ENCODE results near the gene ZXDC.

ZXDC gene

DNA sequence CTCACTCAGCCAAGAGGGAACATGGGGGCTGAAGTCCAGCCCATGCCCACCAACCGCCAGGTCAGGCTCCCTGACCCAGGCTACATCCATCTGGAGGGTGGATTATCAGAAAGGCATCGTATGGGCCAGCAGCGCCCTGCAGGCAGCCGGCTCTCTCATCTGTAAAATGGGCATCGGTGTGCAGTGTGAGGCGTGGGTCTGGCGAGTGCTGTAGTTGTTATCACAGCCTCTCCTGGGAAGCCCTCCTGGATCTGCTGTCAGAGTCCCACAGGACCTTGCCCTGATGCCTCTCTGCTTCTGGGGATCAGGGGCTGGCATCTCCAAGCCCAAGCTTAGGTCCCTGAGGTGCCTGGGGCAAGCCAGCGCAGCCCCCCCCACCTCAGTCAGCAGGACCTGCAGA, 53.6 kb downstream of the ZXDC start:
- in situ Hi-C loops (cut with MboI; ENCODE audit: low sequenced_read_pairs, unreplicated experiment) = no loop called here
- TF ChIP-seq, protein P1, sequence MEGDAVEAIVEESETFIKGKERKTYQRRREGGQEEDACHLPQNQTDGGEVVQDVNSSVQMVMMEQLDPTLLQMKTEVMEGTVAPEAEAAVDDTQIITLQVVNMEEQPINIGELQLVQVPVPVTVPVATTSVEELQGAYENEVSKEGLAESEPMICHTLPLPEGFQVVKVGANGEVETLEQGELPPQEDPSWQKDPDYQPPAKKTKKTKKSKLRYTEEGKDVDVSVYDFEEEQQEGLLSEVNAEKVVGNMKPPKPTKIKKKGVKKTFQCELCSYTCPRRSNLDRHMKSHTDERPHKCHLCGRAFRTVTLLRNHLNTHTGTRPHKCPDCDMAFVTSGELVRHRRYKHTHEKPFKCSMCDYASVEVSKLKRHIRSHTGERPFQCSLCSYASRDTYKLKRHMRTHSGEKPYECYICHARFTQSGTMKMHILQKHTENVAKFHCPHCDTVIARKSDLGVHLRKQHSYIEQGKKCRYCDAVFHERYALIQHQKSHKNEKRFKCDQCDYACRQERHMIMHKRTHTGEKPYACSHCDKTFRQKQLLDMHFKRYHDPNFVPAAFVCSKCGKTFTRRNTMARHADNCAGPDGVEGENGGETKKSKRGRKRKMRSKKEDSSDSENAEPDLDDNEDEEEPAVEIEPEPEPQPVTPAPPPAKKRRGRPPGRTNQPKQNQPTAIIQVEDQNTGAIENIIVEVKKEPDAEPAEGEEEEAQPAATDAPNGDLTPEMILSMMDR (IDR thresholded peaks at IDR 0.05; ENCODE audit: borderline replicate concordance, control extremely low read depth, extremely low read depth, insufficient read depth, missing control alignments) = no peak
- no peak for DNase-seq (ENCODE audit: low spot score)

DNA sequence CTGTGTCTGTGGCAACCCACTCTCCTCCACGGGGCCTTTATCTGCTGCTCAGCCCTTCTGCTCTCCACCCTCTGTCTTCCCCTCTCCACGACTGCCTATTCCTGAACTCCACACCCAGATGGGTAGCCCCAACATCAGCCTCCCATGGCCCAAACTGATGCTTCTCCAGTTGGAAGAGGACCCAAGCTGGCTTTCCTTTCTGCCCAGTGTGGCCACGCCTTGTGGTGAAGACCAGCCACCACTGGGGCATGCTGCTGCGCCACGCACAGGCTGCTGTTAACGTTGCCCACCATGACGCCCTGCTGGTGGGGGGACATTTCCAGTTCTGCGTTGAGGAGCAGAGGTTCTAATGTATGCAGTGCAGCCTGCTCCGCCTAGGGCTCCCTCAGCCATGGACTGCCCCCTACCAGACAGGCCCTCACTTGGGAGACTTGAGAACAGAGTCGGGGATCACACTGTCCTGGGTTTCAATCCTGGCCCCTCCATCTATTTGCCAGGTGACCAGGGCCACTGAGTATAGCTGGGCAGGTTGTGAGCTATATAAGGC, 54.0 kb downstream of the ZXDC start:
- TF ChIP-seq, protein P1 (IDR thresholded peaks at IDR 0.05; ENCODE audit: borderline replicate concordance, control extremely low read depth, extremely low read depth, insufficient read depth, missing control alignments) = no peak
- no peak for DNase-seq (ENCODE audit: low spot score)
- in situ Hi-C loops (cut with MboI; ENCODE audit: low sequenced_read_pairs, unreplicated experiment) = no loop called here

DNA sequence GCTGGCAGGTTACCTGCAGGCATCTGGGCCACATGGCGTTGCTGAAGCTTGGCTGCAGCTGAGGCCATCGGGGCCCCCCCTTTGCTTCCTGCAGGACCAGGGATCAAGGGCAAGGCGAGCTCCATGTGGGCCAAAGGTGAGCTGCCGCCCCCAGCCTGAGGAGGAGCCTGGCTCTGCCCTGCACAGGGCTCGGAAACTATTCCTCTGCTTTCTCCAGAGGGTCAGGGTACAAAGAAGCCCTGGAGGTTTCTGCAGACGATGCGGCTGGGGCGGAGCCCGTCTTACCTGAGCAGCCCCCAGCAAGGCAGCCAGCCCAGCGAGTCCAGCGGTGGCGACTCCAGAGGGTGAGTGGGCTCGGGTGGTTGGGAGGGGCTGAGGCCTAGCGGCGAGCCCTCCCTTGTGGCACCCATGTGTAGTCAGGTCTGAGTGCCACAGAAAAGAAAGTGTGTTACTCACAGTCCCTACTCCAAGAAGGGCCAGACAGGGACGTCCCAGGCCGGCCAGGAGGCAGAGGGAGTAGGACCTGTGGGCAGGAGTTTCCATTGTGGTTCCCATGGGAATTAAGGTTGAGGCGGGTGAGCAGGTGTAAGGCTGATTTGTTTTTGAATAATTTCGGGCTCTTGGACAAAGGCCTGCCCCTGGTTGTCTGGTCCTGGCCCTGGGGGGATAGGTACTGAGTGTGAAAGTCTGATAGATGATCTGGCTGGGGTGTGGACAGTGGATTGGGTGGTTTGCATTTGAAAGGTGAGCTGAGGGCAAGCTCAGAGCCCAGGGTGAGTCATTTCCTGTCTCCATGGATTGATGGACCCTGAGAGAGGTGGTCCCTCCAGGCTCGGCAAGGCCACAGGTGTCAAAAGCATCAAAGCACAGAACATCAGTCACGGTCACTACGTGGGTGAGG, 55.6 kb downstream of the ZXDC start:
- in situ Hi-C loops (cut with MboI; ENCODE audit: low sequenced_read_pairs, unreplicated experiment) = no loop called here
- TF ChIP-seq, protein P1 (IDR thresholded peaks at IDR 0.05; ENCODE audit: borderline replicate concordance, control extremely low read depth, extremely low read depth, insufficient read depth, missing control alignments) = no peak
- DNase-seq (ENCODE audit: low spot score) = no peak

DNA sequence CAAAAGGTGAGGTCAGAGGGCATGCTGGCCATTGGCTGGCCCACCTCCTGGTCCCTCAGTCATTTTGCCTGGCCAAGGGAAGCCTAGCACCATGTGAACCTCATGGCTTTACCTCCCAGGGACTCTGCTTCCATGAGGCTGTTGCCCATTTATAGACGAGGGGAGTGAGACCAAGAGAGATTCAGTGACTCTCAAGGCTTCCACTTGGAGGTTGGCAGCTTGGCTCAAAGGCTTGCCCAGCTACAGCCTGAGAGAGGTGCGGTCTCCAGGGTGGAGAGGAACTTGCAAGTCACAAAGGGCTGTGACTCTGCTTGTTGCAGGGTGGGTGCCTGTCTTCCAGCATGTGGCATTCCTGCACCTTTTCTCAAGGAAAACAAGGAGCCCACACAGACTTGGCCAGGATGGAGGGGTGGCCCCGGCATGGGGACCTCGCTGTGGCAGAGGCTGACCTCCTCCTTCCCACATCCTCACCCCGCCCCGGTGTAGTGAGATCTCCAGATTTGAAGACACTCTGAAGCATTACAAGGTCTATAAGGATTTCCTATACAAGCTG, 56.5 kb downstream of the ZXDC start:
- in situ Hi-C loops (cut with MboI; ENCODE audit: low sequenced_read_pairs, unreplicated experiment) = no loop called here
- TF ChIP-seq, protein P1 (IDR thresholded peaks at IDR 0.05; ENCODE audit: borderline replicate concordance, control extremely low read depth, extremely low read depth, insufficient read depth, missing control alignments) = no peak
- no peak for DNase-seq (ENCODE audit: low spot score)

DNA sequence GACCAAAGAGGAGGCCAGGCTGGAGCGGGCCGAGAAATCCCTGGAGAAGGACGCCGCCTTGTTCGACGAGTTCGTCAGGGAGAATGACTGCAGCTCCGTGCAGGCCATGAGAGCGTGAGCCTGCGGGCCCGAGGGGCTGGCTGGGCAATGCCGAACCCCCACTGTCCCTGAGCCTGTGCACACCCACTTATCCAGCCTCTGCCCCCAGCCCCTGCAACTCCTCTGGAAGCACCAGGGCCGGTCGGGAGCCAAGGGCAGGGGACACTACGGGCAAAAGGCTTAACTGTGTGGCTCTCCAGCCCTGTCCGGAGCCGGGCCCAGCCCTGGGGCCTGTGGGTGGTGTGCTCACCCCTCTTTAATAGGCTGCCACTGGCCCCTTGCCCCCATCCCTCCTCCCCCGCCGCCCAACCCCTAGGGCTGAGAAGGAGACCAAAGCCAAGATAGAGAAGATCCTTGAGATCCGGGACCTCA, 57.0 kb downstream of the ZXDC start:
- TF ChIP-seq, protein P1 (IDR thresholded peaks at IDR 0.05; ENCODE audit: borderline replicate concordance, control extremely low read depth, extremely low read depth, insufficient read depth, missing control alignments) = no peak
- in situ Hi-C loops (cut with MboI; ENCODE audit: low sequenced_read_pairs, unreplicated experiment) = no loop called here
- DNase-seq (ENCODE audit: low spot score) = no peak

DNA sequence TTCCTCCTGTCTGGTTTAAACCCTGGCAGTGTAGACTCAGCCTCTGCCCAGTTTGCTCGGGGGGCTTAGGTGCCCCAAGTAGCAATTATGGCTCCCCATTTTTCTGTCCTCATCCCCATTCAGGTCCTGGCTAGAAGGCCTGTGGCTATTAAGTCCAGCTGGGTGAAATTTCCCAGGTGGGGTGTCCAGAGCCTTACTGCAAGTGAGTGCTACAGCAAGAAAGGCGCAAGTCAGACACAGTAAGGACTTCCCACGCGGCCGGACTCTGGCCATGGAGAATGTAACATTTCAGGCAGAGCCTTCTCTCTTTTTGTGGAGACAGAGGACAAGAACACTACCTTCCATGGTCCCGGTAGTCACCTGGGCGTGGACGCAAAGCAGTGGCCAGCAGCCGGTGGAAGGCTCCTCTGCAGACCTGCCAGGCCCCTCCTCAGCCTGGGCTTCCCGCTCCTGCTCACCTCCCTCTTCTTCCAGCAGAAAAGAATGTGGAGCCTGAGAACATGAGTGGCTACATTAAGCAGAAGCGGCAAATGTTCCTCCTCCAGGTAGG, 57.6 kb downstream of the ZXDC start:
- no peak for DNase-seq (ENCODE audit: low spot score)
- in situ Hi-C loops (cut with MboI; ENCODE audit: low sequenced_read_pairs, unreplicated experiment) = no loop called here
- TF ChIP-seq, protein P1 (IDR thresholded peaks at IDR 0.05; ENCODE audit: borderline replicate concordance, control extremely low read depth, extremely low read depth, insufficient read depth, missing control alignments) = no peak
